Measurements from ENCODE around the gene UBA1. TPM values are rescaled to one million over a fixed set of nuclear protein-coding genes. Genes with fewer than 3 reads are reported as not detected.

Gene UBA1
- total RNA-seq, 4 donors from 2014 or later = 72.9 to 187 (median 149) TPM

GRCh38 chrX:47162927-47163583 is 30.6 kb upstream of the UBA1 start:
- Histone ChIP-seq H3K4me3 (no peak overlapping the region), H3K9me3 (no peaks in the 10 kb centered on the region), H3K36me3 (no peaks in the 10 kb centered on the region), H3K27me3 (no peaks in the 10 kb centered on the region), H3K27ac (no peak overlapping the region), H3K4me1 (no peaks in the 10 kb centered on the region)
- intact Hi-C loops (cut with DNase I; ENCODE audit: low total_unique reads) = no loop called here
- DNase-seq = no peak
- TF ChIP-seq POLR2A (IDR thresholded peaks at IDR 0.05) (no peak), CTCF (IDR thresholded peaks at IDR 0.05) (no peak)

GRCh38 chrX:47164420-47164819 is 29.2 kb upstream of the UBA1 start:
- no peak for DNase-seq
- intact Hi-C loops (cut with DNase I; ENCODE audit: low total_unique reads) = no loop called here
- H3K36me3 ChIP-seq = no peaks in the 10 kb centered on the region
- no peak overlapping the region for H3K27ac ChIP-seq
- no peaks in the 10 kb centered on the region for H3K27me3 ChIP-seq
- no peak for TF ChIP-seq POLR2A (IDR thresholded peaks at IDR 0.05)
- H3K4me1 ChIP-seq = no peaks in the 10 kb centered on the region
- no peaks in the 10 kb centered on the region for H3K9me3 ChIP-seq
- H3K4me3 ChIP-seq = no peak overlapping the region

GRCh38 chrX:47166126-47166525 is 27.5 kb upstream of the UBA1 start:
- H3K4me3 ChIP-seq = no peak overlapping the region
- TF ChIP-seq CTCF (IDR thresholded peaks at IDR 0.05) = no peak
- no peak for TF ChIP-seq POLR2A (IDR thresholded peaks at IDR 0.05)
- intact Hi-C loops (cut with DNase I; ENCODE audit: low total_unique reads) = no loop called here
- DNase-seq = peak in 1 of 2 donors; percentile 10
- no peaks in the 10 kb centered on the region for H3K9me3 ChIP-seq
- no peaks in the 10 kb centered on the region for H3K36me3 ChIP-seq
- no peaks in the 10 kb centered on the region for H3K27me3 ChIP-seq
- H3K4me1 ChIP-seq = no peaks in the 10 kb centered on the region
- no peak overlapping the region for H3K27ac ChIP-seq

GRCh38 chrX:47168495-47169073 is 25.0 kb upstream of the UBA1 start:
- DNase-seq = peak in 1 of 2 donors; percentile 2
- intact Hi-C loops (cut with DNase I; ENCODE audit: low total_unique reads) = no loop called here
- no peak for TF ChIP-seq POLR2A (IDR thresholded peaks at IDR 0.05)
- no peak for TF ChIP-seq CTCF (IDR thresholded peaks at IDR 0.05)

GRCh38 chrX:47169273-47169672 is 24.4 kb upstream of the UBA1 start:
- H3K4me3 ChIP-seq = no peak overlapping the region
- DNase-seq = peak in 1 of 2 donors; percentile 9
- no peaks in the 10 kb centered on the region for H3K36me3 ChIP-seq
- no peaks in the 10 kb centered on the region for H3K27me3 ChIP-seq
- TF ChIP-seq CTCF (IDR thresholded peaks at IDR 0.05) (no peak), POLR2A (IDR thresholded peaks at IDR 0.05) (no peak)
- H3K9me3 ChIP-seq = no peaks in the 10 kb centered on the region
- intact Hi-C loops (cut with DNase I; ENCODE audit: low total_unique reads) = no loop called here
- no peak overlapping the region for H3K27ac ChIP-seq
- no peaks in the 10 kb centered on the region for H3K4me1 ChIP-seq

More at GRCh38 chrX:47168495-47169073, 25.0 kb upstream of the UBA1 start:
- Histone ChIP-seq H3K4me1 (no peaks in the 10 kb centered on the region), H3K9me3 (no peaks in the 10 kb centered on the region), H3K27ac (no peak overlapping the region), H3K4me3 (no peak overlapping the region), H3K27me3 (no peaks in the 10 kb centered on the region), H3K36me3 (no peaks in the 10 kb centered on the region)

Data from uterus (tissue), 4 donors.